Measurements from ENCODE around the gene RDH13.

DNA sequence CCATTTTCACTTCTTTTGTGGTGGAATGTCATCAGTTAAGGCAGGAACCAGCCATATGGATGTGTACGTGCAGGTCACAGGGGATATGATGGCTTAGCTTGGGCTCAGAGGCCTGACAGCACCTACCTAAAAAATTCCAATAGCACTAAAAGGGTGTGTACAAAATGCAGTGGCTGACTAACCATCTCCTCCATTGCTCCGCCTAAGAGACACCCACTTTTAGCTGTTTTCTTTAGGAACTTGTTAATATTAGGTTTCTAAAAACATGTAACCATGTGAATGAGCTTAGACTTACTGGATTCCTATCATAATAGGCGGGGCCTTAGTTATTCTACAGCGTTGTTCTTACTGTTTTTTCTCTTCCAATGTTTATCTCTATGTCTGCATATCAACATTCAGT is 50.6 kb downstream of the RDH13 start:
- no peak for TF ChIP-seq EGR1 (IDR thresholded peaks at IDR 0.05)
- TF ChIP-seq, protein P1, sequence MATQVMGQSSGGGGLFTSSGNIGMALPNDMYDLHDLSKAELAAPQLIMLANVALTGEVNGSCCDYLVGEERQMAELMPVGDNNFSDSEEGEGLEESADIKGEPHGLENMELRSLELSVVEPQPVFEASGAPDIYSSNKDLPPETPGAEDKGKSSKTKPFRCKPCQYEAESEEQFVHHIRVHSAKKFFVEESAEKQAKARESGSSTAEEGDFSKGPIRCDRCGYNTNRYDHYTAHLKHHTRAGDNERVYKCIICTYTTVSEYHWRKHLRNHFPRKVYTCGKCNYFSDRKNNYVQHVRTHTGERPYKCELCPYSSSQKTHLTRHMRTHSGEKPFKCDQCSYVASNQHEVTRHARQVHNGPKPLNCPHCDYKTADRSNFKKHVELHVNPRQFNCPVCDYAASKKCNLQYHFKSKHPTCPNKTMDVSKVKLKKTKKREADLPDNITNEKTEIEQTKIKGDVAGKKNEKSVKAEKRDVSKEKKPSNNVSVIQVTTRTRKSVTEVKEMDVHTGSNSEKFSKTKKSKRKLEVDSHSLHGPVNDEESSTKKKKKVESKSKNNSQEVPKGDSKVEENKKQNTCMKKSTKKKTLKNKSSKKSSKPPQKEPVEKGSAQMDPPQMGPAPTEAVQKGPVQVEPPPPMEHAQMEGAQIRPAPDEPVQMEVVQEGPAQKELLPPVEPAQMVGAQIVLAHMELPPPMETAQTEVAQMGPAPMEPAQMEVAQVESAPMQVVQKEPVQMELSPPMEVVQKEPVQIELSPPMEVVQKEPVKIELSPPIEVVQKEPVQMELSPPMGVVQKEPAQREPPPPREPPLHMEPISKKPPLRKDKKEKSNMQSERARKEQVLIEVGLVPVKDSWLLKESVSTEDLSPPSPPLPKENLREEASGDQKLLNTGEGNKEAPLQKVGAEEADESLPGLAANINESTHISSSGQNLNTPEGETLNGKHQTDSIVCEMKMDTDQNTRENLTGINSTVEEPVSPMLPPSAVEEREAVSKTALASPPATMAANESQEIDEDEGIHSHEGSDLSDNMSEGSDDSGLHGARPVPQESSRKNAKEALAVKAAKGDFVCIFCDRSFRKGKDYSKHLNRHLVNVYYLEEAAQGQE (IDR thresholded peaks at IDR 0.05; ENCODE audit: low read depth), result no peak
- no peak for TF ChIP-seq NFIC (IDR thresholded peaks at IDR 0.05)
- TF ChIP-seq TCF12 (IDR thresholded peaks at IDR 0.05; ENCODE audit: low read depth), result no peak
- TF ChIP-seq FOXM1 (IDR thresholded peaks at IDR 0.05; ENCODE audit: borderline replicate concordance, low read depth), result no peak
- TF ChIP-seq ZBTB7A (IDR thresholded peaks at IDR 0.05; ENCODE audit: low read depth), result no peak
- TF ChIP-seq EP300 (IDR thresholded peaks at IDR 0.05; ENCODE audit: borderline replicate concordance), result no peak
